Vagina (tissue), 2 donors: ENCODE measurements around the gene TMC1. TPM values are rescaled to one million over a fixed set of nuclear protein-coding genes. Genes with fewer than 3 reads are reported as not detected.
"Not testable (repeated sequence)": the region's sequence is repeated elsewhere in the genome, so short reads cannot be mapped to it uniquely, and the experiment has no call there.

Source experiments
- DNase-seq, 2 donors: peaks; one replicate each; pipeline ENCODE4 v3.0.0-alpha.2; 2017; ENCODE audit errors: extremely low spot score in 2 of 2
- H3K27ac ChIP-seq: fragments of 200-600 bp; sonication (generic); one replicate; pipeline ENCODE4 v1.5.1; 2019
- H3K27me3 ChIP-seq: fragments of 200-600 bp; sonication (generic); one replicate; pipeline ENCODE4 v1.5.1; 2019
- H3K36me3 ChIP-seq, 2 donors: fragments of 200-600 bp; sonication (generic); one replicate each; pipeline ENCODE4 v1.5.1; 2017 to 2019
- H3K4me1 ChIP-seq: fragments of 200-600 bp; sonication (generic); one replicate; pipeline ENCODE4 v1.5.1; 2019
- H3K4me3 ChIP-seq, 2 donors: fragments of 200-600 bp; sonication (generic); 1 replicate in 1 of 2; 2 replicates in 1 of 2; pipeline ENCODE4 v1.5.1; 2016 to 2019
- H3K9me3 ChIP-seq: fragments of 200-600 bp; sonication (generic); one replicate; pipeline ENCODE4 v1.5.1; 2019
- CTCF ChIP-seq, 3 experiments: fragments of 450-650 bp in 2 of 3; fragments of 200-600 bp in 1 of 3; sonication (generic) in 1 of 3; IDR thresholded peaks; one replicate each; pipeline ENCODE4 v1.5.1; 2017 to 2019; ENCODE audit warnings: antibody characterized with exemption in 3 of 3, mild to moderate bottlenecking in 2 of 3, moderate library complexity in 2 of 3
- POLR2A ChIP-seq, 2 donors: fragments of 450-650 bp; IDR thresholded peaks; one replicate each; pipeline ENCODE4 v1.6.1; 2017; ENCODE audit warnings: antibody characterized with exemption in 2 of 2, mild to moderate bottlenecking in 2 of 2, moderate library complexity in 2 of 2
- POLR2AphosphoS5 ChIP-seq, 2 donors: sonication (generic); formaldehyde crosslinking; IDR thresholded peaks; one replicate each; pipeline ENCODE4 v1.9.0; 2017; ENCODE audit warnings: antibody characterized with exemption in 2 of 2, mild to moderate bottlenecking in 2 of 2, low read depth in 1 of 2; ENCODE audit not compliant: insufficient read depth in 1 of 2
- intact Hi-C: fragments of 100-400 bp; cut with DNase I; formaldehyde crosslinking; loops from one replicate; pipeline ENCODE4 v1.15.1; 2023
- total RNA-seq: library from RNA; depleted of rRNA; stranded (reverse); fragments of >200 nt; gene quantifications from one replicate; pipeline ENCODE4 v1.2.3, GENCODE V29; 2016

Gene TMC1
- total RNA-seq, 1 donor from 2014 or later, result not detected

DNA sequence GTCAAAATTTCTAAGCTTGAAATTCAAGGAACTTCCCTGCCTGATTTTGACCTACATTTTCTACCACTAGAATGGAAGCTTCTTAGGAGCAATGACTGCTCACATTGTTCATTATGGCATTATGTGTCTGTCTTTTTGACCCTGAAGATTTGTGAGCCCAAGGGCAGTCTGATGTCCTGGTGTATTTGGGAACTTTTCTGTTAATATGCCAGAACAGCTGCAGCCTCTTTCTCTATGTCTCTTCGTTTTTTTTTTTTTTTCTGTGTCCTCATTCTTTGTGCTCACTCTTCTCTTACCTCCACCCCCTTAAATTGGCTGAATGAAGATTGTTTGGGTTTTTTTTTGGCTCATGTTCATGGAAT, 34.8 kb upstream of the TMC1 start:
- no peak for DNase-seq
- H3K9me3 ChIP-seq, result no peaks in the 10 kb centered on the region
- TF ChIP-seq POLR2AphosphoS5 (IDR thresholded peaks at IDR 0.05; ENCODE audit: insufficient read depth in 1 of 2, low read depth in 1 of 2) (no peak), POLR2A (IDR thresholded peaks at IDR 0.05) (no peak), CTCF (IDR thresholded peaks at IDR 0.05) (no peak)

GRCh38 chr9:72487665-72488064, 33.7 kb upstream of the TMC1 start:
- H3K9me3 ChIP-seq, H3K27ac ChIP-seq, H3K4me3 ChIP-seq, H3K36me3 ChIP-seq, H3K4me1 ChIP-seq, intact Hi-C loops, H3K27me3 ChIP-seq, DNase-seq: not testable (repeated sequence)

More for the DNA sequence above, 34.8 kb upstream of the TMC1 start:
- H3K4me3 ChIP-seq, result no peak overlapping the region
- no peaks in the 10 kb centered on the region for H3K36me3 ChIP-seq
- H3K27ac ChIP-seq, result no peak overlapping the region
- intact Hi-C loops, result no loop called here
- no peaks in the 10 kb centered on the region for H3K27me3 ChIP-seq
- H3K4me1 ChIP-seq, result no peaks in the 10 kb centered on the region

DNA sequence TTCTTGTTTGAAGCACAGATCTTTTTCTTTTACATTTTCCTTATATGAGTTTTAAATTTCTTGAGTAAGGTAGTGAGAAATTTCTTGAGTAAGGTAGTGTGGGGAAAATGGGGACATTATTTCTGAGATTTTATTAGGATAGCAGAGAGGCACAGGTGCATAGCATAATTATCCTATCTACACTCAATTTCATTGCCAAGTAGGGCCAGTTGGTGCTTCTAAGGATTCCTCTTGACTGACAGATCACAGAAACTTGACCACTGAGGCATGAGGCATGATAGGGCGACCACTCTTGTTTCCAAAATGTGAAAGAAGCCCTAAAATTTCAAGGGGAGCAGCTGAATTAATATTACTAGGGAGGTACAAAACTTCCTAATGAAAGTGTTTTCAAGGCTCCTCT, 31.4 kb upstream of the TMC1 start:
- TF ChIP-seq CTCF (IDR thresholded peaks at IDR 0.05) (no peak), POLR2A (IDR thresholded peaks at IDR 0.05) (no peak), POLR2AphosphoS5 (IDR thresholded peaks at IDR 0.05; ENCODE audit: insufficient read depth in 1 of 2, low read depth in 1 of 2) (no peak)
- H3K27me3 ChIP-seq, result no peaks in the 10 kb centered on the region
- intact Hi-C loops, result no loop called here

GRCh38 chr9:72491242-72491641, 30.2 kb upstream of the TMC1 start:
- Histone ChIP-seq H3K4me3 (no peak overlapping the region), H3K4me1 (no peaks in the 10 kb centered on the region)
- intact Hi-C loops, result no loop called here

More for the DNA sequence above, 31.4 kb upstream of the TMC1 start:
- no peaks in the 10 kb centered on the region for H3K36me3 ChIP-seq
- no peak for DNase-seq
- no peak overlapping the region for H3K27ac ChIP-seq
- H3K4me1 ChIP-seq, result no peaks in the 10 kb centered on the region
- no peak overlapping the region for H3K4me3 ChIP-seq
- H3K9me3 ChIP-seq, result no peaks in the 10 kb centered on the region

DNA sequence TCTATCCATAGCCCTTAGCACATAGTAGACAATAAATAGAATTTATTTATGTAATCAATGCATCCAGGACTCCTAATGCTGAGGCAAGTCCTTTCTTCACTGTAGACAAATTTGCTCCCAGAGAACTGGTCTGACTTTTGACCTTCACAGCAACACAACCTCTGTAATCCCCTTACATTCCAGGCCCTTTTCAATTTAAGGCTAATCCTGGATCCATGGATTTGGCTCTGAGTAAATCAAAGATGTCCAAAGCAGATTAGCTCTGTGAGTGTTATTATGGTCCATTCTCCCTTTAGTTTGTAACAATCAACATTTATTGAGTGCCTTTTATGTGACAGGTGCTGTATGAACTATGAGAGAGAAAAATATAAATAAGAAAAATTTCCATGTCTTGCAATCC, 27.4 kb upstream of the TMC1 start:
- Histone ChIP-seq H3K4me1 (no peaks in the 10 kb centered on the region), H3K4me3 (no peak overlapping the region), H3K9me3 (no peaks in the 10 kb centered on the region), H3K27ac (no peak overlapping the region), H3K27me3 (no peaks in the 10 kb centered on the region), H3K36me3 (no peaks in the 10 kb centered on the region)
- TF ChIP-seq POLR2AphosphoS5 (IDR thresholded peaks at IDR 0.05; ENCODE audit: insufficient read depth in 1 of 2, low read depth in 1 of 2) (no peak), POLR2A (IDR thresholded peaks at IDR 0.05) (no peak), CTCF (IDR thresholded peaks at IDR 0.05) (no peak)
- intact Hi-C loops, result no loop called here
- no peak for DNase-seq

More at GRCh38 chr9:72491242-72491641, 30.2 kb upstream of the TMC1 start:
- Histone ChIP-seq H3K36me3 (no peaks in the 10 kb centered on the region), H3K27ac (no peak overlapping the region), H3K27me3 (no peaks in the 10 kb centered on the region), H3K9me3 (no peaks in the 10 kb centered on the region)
- TF ChIP-seq POLR2AphosphoS5 (IDR thresholded peaks at IDR 0.05; ENCODE audit: insufficient read depth in 1 of 2, low read depth in 1 of 2) (no peak), CTCF (IDR thresholded peaks at IDR 0.05) (no peak), POLR2A (IDR thresholded peaks at IDR 0.05) (no peak)
- no peak for DNase-seq
